ENCODE measurements around the gene MMP23B. TPM values are rescaled to one million over a fixed set of nuclear protein-coding genes. Genes with fewer than 3 reads are reported as not detected.

The MMP23B gene
- total RNA-seq, 1 donor from 2014 or later = 93.8 TPM

DNA sequence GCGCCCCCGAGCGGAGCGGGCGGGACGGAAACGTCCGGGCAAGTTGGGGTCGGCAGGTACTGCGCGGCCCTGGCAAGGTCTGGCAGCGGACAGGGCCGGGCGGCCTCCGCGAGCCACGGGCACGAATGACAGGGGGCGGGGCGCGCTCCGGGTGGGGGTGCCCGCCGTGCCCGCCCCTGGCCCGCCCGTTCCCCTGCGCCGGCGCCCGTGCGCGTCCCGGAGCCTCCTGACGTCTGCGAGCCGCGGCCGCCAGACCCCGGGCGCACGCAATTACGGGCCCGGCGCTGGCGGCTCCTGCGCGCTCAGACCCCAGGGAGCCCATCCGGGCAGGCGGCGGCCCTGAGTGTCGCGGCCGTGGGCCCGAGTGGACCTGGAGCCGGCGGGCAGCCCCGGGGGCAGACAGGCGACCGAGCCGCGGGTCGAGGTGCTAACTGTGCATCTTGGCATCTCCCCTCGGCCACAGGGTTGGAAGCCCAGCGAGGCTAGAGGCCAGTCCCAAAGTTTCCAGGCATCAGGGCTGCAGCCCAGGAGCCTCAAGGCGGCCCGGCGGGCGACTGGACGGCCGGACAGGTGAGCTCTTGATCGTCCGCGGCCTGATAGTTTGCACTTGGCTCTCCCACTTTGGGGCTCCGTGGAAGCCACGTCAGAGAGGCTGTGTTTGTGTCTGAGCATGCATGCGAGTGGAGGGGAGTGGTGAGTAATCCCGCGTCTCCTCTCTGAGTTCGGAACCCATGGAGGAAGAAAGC is 15.8 kb upstream of the MMP23B start:
- DNase-seq = no peak

DNA sequence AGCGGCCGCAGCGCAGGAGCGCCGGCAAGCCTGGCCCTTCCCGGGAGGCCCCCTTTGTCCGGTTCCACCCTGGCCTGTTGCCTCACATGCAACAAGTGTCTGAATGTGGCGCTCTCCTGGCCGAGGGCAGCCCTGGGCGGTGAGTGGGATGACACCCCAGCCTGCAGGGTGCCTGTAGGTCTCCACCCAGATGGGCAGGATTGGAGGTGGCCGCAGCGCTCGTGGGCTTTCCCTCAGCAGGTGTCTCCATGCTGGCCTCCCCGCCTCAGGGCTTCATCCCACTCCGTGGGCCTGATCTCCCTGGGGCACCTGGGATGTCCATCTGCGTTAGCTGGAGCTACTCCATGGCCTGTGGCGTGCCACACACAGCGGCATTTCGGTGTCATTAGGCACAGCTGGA is 15.1 kb upstream of the MMP23B start:
- Histone ChIP-seq H3K27ac (replicated peaks) (peak overlapping the region; percentile 99), H3K36me3 (peaks cover 10% of the 10 kb centered on the region), H3K4me3 (peak overlapping the region; percentile 82), H3K27me3 (ENCODE audit: low read depth) (no peaks in the 10 kb centered on the region), H3K4me1 (peaks cover 66% of the 10 kb centered on the region), H3K9me3 (replicated peaks) (no peaks in the 10 kb centered on the region)
- TF ChIP-seq, protein P1, sequence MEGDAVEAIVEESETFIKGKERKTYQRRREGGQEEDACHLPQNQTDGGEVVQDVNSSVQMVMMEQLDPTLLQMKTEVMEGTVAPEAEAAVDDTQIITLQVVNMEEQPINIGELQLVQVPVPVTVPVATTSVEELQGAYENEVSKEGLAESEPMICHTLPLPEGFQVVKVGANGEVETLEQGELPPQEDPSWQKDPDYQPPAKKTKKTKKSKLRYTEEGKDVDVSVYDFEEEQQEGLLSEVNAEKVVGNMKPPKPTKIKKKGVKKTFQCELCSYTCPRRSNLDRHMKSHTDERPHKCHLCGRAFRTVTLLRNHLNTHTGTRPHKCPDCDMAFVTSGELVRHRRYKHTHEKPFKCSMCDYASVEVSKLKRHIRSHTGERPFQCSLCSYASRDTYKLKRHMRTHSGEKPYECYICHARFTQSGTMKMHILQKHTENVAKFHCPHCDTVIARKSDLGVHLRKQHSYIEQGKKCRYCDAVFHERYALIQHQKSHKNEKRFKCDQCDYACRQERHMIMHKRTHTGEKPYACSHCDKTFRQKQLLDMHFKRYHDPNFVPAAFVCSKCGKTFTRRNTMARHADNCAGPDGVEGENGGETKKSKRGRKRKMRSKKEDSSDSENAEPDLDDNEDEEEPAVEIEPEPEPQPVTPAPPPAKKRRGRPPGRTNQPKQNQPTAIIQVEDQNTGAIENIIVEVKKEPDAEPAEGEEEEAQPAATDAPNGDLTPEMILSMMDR (IDR thresholded peaks at IDR 0.05; ENCODE audit: borderline replicate concordance) = no peak
- no peak for DNase-seq
- intact Hi-C loops (cut with micrococcal nuclease) = no loop called here

More for the DNA sequence above, 15.8 kb upstream of the MMP23B start:
- peaks cover 10% of the 10 kb centered on the region for H3K36me3 ChIP-seq
- H3K4me1 ChIP-seq = peaks cover 59% of the 10 kb centered on the region
- no peaks in the 10 kb centered on the region for H3K27me3 ChIP-seq (ENCODE audit: low read depth)
- no peaks in the 10 kb centered on the region for H3K9me3 ChIP-seq (replicated peaks)
- peak overlapping the region; percentile 99 for H3K27ac ChIP-seq (replicated peaks)
- intact Hi-C loops (cut with micrococcal nuclease) = no loop called here
- H3K4me3 ChIP-seq = peak overlapping the region; percentile 82
- TF ChIP-seq, protein P1 (IDR thresholded peaks at IDR 0.05; ENCODE audit: borderline replicate concordance) = no peak

DNA sequence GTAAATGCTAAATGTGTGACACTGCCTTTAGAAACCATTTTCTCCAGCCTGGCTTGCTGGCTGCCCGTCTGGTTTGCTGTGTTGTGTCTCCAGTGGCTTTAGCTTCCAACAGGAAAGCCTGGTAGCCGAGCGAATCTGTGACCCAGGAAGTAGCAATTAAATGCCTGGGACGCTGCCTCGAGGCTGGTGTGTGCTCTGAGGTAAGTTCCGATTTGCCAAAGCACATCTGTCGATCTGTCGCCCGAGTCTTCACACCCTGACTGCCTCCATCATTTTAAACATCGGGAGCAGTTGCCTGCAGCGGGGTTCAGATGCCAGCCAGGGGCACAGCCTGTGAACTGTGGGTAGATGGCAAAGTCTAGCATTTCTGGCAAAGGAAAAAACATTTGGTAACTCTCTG is 14.5 kb upstream of the MMP23B start:
- DNase-seq = no peak
- Histone ChIP-seq H3K36me3 (peaks cover 10% of the 10 kb centered on the region), H3K27me3 (ENCODE audit: low read depth) (no peaks in the 10 kb centered on the region), H3K9me3 (replicated peaks) (no peaks in the 10 kb centered on the region), H3K27ac (replicated peaks) (no peak overlapping the region), H3K4me3 (peak overlapping the region; percentile 82), H3K4me1 (peaks cover 70% of the 10 kb centered on the region)
- intact Hi-C loops (cut with micrococcal nuclease) = no loop called here
- TF ChIP-seq, protein P1 (IDR thresholded peaks at IDR 0.05; ENCODE audit: borderline replicate concordance) = no peak

DNA sequence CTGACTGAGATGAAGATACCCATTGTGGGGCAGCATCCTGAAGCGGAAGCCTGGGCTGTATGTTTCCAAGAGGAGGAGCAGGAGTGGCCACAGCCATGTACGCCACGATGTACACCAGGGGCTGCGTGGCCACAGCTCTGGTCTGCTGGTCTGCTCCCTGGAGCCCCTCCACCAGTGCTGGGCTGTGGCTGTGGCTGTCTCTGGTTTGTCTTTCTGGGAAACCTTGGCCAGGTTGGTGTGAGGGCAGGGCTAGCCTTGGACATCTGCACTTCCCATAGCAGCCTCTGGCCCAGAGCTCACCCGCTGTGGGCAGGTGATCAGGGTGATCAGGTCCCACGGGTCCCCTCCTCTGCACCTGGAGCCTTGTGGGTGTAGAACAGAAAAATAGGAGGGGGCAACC is 14.0 kb upstream of the MMP23B start:
- no peak overlapping the region for H3K27ac ChIP-seq (replicated peaks)
- peaks cover 70% of the 10 kb centered on the region for H3K4me1 ChIP-seq
- H3K36me3 ChIP-seq = peaks cover 10% of the 10 kb centered on the region
- H3K9me3 ChIP-seq (replicated peaks) = no peaks in the 10 kb centered on the region
- no peaks in the 10 kb centered on the region for H3K27me3 ChIP-seq (ENCODE audit: low read depth)
- TF ChIP-seq, protein P1 (IDR thresholded peaks at IDR 0.05; ENCODE audit: borderline replicate concordance) = no peak
- intact Hi-C loops (cut with micrococcal nuclease) = no loop called here
- no peak for DNase-seq
- no peak overlapping the region for H3K4me3 ChIP-seq

DNA sequence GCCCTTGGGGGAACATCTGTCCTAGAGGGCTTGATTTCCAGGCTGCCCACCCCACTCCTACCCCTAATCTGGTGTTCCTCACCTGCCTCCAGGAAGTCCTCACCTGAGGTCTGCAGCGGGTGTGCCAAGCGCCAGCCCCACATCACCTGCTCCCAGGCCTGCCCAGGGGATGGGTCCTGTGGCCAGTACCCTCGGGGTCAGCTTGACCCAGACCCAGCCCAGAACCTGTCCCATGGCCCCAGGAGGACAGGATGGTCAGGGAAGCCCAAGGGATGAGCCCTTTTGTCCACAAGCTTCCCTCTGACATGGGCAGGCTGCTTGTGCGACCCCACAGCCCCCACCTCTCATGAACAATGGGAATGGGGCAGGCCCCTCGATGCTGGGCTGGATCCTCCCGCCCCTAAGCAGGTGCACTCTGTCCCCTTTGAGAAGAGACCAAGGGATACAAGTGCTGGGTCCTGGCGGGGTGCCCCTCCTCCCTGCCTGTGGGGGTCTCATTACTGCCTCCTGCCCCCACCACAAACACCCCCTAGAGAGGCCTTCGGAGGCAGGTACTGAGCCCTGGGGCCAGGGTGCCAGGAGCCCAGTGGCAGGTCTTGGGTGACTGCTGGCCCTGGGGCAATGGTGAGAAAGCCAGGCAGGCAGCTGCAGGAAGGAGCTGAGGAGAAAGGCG is 13.4 kb upstream of the MMP23B start:
- TF ChIP-seq, protein P1 (IDR thresholded peaks at IDR 0.05; ENCODE audit: borderline replicate concordance) = no peak
- H3K9me3 ChIP-seq (replicated peaks) = no peaks in the 10 kb centered on the region
- no peak overlapping the region for H3K4me3 ChIP-seq
- DNase-seq = no peak
- H3K36me3 ChIP-seq = peaks cover 10% of the 10 kb centered on the region
- peak overlapping the region; percentile 87 for H3K27ac ChIP-seq (replicated peaks)
- peaks cover 66% of the 10 kb centered on the region for H3K4me1 ChIP-seq
- no peaks in the 10 kb centered on the region for H3K27me3 ChIP-seq (ENCODE audit: low read depth)
- intact Hi-C loops (cut with micrococcal nuclease) = no loop called here

Measured in left ventricle myocardium inferior (tissue), 1 donor.